Activated naive CD8-positive, alpha-beta T cell treated with anti-CD3 and anti-CD28 coated beads, Interleukin-2, amount 10 ng/mL, durations not matched to agents 7 days and 5 days (primary cell): ENCODE measurements around the gene NOTUM. TPM values are rescaled to one million over a fixed set of nuclear protein-coding genes. Genes with fewer than 3 reads are reported as not detected.

Experiments used
- ATAC-seq: fragments of 150-1000 bp; cut with Tn5 transposase; one replicate; pipeline ENCODE4 v1.10.0; 2021; ENCODE audit warnings: low read depth, moderate library complexity
- POLR2A ChIA-PET: fragments of 350-600 bp; sonication (Branson Sonifier 250); formaldehyde crosslinking; loops from one replicate; lab custom pipeline; 2021; ENCODE audit warnings: antibody characterized with exemption; lab: Charles Lee
- DNase-seq: peaks from one replicate; pipeline ENCODE4 v3.0.0; 2021
- H3K27ac Mint-ChIP-seq: one replicate; pipeline ENCODE4 v1.8.0; 2022; ENCODE audit warnings: mild to moderate bottlenecking, mixed read lengths
- H3K27me3 Mint-ChIP-seq: one replicate; pipeline ENCODE4 v1.8.0; 2022; ENCODE audit warnings: mild to moderate bottlenecking, moderate library complexity, mixed read lengths
- H3K36me3 Mint-ChIP-seq: one replicate; pipeline ENCODE4 v1.8.0; 2021; ENCODE audit warnings: mild to moderate bottlenecking, mixed read lengths
- H3K4me1 Mint-ChIP-seq: one replicate; pipeline ENCODE4 v1.8.0; 2021; ENCODE audit warnings: mixed read lengths
- H3K4me3 Mint-ChIP-seq: one replicate; pipeline ENCODE4 v1.8.0; 2022; ENCODE audit warnings: mild to moderate bottlenecking, moderate library complexity, mixed read lengths
- H3K9me3 Mint-ChIP-seq: one replicate; pipeline ENCODE4 v1.8.0; 2021; ENCODE audit warnings: mixed read lengths
- total RNA-seq, 2 experiments: library from RNA; stranded (reverse); gene quantifications; one replicate each; pipeline ENCODE4 v1.2.3, GENCODE V29; 2021

NOTUM gene
- under 1 TPM; 0.25 to 0.26 TPM for total RNA-seq

GRCh38 chr17:81961087-81961511, at the start of gene NOTUM:
Gene NOTUM, minus strand, starts transcription at chr17:81961187. Its CDS starts 278 bp downstream, at chr17:81960909.
- Mint-ChIP-seq H3K4me1 (no peaks in the 10 kb centered on the region), H3K27me3 (peaks cover 42% of the 10 kb centered on the region), H3K9me3 (no peaks in the 10 kb centered on the region), H3K27ac (no peak within 1 kb of the TSS), H3K4me3 (no peak within 1 kb of the TSS), H3K36me3 (no peaks in the 10 kb centered on the region)
- DNase-seq (no peak), ATAC-seq (no peak)
- POLR2A ChIA-PET = interaction anchor here (3.3 kb wide), 1 partner anchor 60 kb away, joined by 39 read pairs; the partner anchor contains the start of genes CENPX and LRRC45

- H3K4me1 Mint-ChIP-seq = peaks cover 6% of the 10 kb centered on the region
- POLR2A ChIA-PET = interaction anchor here (1.6 kb wide), 1 partner anchor 12 kb away, joined by 6 read pairs; no protein-coding TSS in a partner anchor
- no peaks in the 10 kb centered on the region for H3K27me3 Mint-ChIP-seq
- H3K27ac Mint-ChIP-seq = no peak overlapping the region
- DNase-seq = no peak
- no peaks in the 10 kb centered on the region for H3K9me3 Mint-ChIP-seq
- peak; percentile 19 for ATAC-seq
- no peaks in the 10 kb centered on the region for H3K36me3 Mint-ChIP-seq
- no peak overlapping the region for H3K4me3 Mint-ChIP-seq
Measured at GRCh38 chr17:82009413-82009812, 48.4 kb upstream of the NOTUM start.

- no peaks in the 10 kb centered on the region for H3K36me3 Mint-ChIP-seq
- POLR2A ChIA-PET = interaction anchor here (1.6 kb wide), 1 partner anchor 12 kb away, joined by 6 read pairs; no protein-coding TSS in a partner anchor
- no peak for ATAC-seq
Measured at GRCh38 chr17:82008941-82009405, 48.0 kb upstream of the NOTUM start.

GRCh38 chr17:82008258-82008940, 47.4 kb upstream of the NOTUM start:
- POLR2A ChIA-PET = no interaction called here
- Mint-ChIP-seq H3K27ac (no peak overlapping the region), H3K4me1 (peaks cover 6% of the 10 kb centered on the region), H3K4me3 (no peak overlapping the region), H3K27me3 (no peaks in the 10 kb centered on the region), H3K36me3 (no peaks in the 10 kb centered on the region), H3K9me3 (no peaks in the 10 kb centered on the region)
- DNase-seq (no peak), ATAC-seq (no peak)

More at GRCh38 chr17:82008941-82009405, 48.0 kb upstream of the NOTUM start:
- Mint-ChIP-seq H3K4me1 (peaks cover 6% of the 10 kb centered on the region), H3K27ac (no peak overlapping the region), H3K9me3 (no peaks in the 10 kb centered on the region), H3K27me3 (no peaks in the 10 kb centered on the region), H3K4me3 (no peak overlapping the region)
- no peak for DNase-seq

- DNase-seq (no peak), ATAC-seq (no peak)
- H3K4me1 Mint-ChIP-seq = peaks cover 6% of the 10 kb centered on the region
- H3K36me3 Mint-ChIP-seq = no peaks in the 10 kb centered on the region
- H3K9me3 Mint-ChIP-seq = no peaks in the 10 kb centered on the region
- H3K27me3 Mint-ChIP-seq = no peaks in the 10 kb centered on the region
- POLR2A ChIA-PET = no interaction called here
- no peak overlapping the region for H3K4me3 Mint-ChIP-seq
- H3K27ac Mint-ChIP-seq = no peak overlapping the region
Measured at GRCh38 chr17:82007495-82008257, 46.7 kb upstream of the NOTUM start.

GRCh38 chr17:82007228-82007494, 46.2 kb upstream of the NOTUM start:
- no peaks in the 10 kb centered on the region for H3K9me3 Mint-ChIP-seq
- POLR2A ChIA-PET = no interaction called here
- no peaks in the 10 kb centered on the region for H3K27me3 Mint-ChIP-seq
- H3K27ac Mint-ChIP-seq = no peak overlapping the region
- H3K4me1 Mint-ChIP-seq = peaks cover 6% of the 10 kb centered on the region
- no peaks in the 10 kb centered on the region for H3K36me3 Mint-ChIP-seq
- H3K4me3 Mint-ChIP-seq = no peak overlapping the region
- ATAC-seq (no peak), DNase-seq (no peak)

- Mint-ChIP-seq H3K4me1 (peaks cover 6% of the 10 kb centered on the region), H3K27me3 (no peaks in the 10 kb centered on the region), H3K4me3 (no peak overlapping the region), H3K27ac (no peak overlapping the region), H3K36me3 (no peaks in the 10 kb centered on the region), H3K9me3 (no peaks in the 10 kb centered on the region)
- POLR2A ChIA-PET = no interaction called here
- no peak for ATAC-seq
- DNase-seq = no peak
Measured at GRCh38 chr17:82006468-82007227, 45.7 kb upstream of the NOTUM start.

GRCh38 chr17:82005701-82006348, 44.8 kb upstream of the NOTUM start:
- no peaks in the 10 kb centered on the region for H3K36me3 Mint-ChIP-seq
- no peak for ATAC-seq
- no peak for DNase-seq
- H3K9me3 Mint-ChIP-seq = no peaks in the 10 kb centered on the region
- no peaks in the 10 kb centered on the region for H3K27me3 Mint-ChIP-seq
- no peak overlapping the region for H3K27ac Mint-ChIP-seq
- no peak overlapping the region for H3K4me3 Mint-ChIP-seq
- H3K4me1 Mint-ChIP-seq = peaks cover 6% of the 10 kb centered on the region
- POLR2A ChIA-PET = no interaction called here

GRCh38 chr17:82004517-82005455, 43.8 kb upstream of the NOTUM start:
- Mint-ChIP-seq H3K9me3 (no peaks in the 10 kb centered on the region), H3K4me1 (peaks cover 6% of the 10 kb centered on the region), H3K27ac (no peak overlapping the region), H3K36me3 (no peaks in the 10 kb centered on the region), H3K27me3 (no peaks in the 10 kb centered on the region), H3K4me3 (no peak overlapping the region)
- DNase-seq = no peak
- POLR2A ChIA-PET = no interaction called here
- ATAC-seq = no peak

- DNase-seq (no peak), ATAC-seq (no peak)
- H3K9me3 Mint-ChIP-seq = no peaks in the 10 kb centered on the region
- peaks cover 3% of the 10 kb centered on the region for H3K4me1 Mint-ChIP-seq
- POLR2A ChIA-PET = no interaction called here
- no peaks in the 10 kb centered on the region for H3K36me3 Mint-ChIP-seq
- no peak overlapping the region for H3K27ac Mint-ChIP-seq
- H3K27me3 Mint-ChIP-seq = no peaks in the 10 kb centered on the region
- H3K4me3 Mint-ChIP-seq = no peak overlapping the region
Measured at GRCh38 chr17:82003411-82004381, 42.7 kb upstream of the NOTUM start.

- DNase-seq (no peak), ATAC-seq (no peak)
- POLR2A ChIA-PET = no interaction called here
- no peak overlapping the region for H3K27ac Mint-ChIP-seq
- peaks cover 3% of the 10 kb centered on the region for H3K4me1 Mint-ChIP-seq
- no peaks in the 10 kb centered on the region for H3K27me3 Mint-ChIP-seq
- no peak overlapping the region for H3K4me3 Mint-ChIP-seq
- H3K9me3 Mint-ChIP-seq = no peaks in the 10 kb centered on the region
- H3K36me3 Mint-ChIP-seq = no peaks in the 10 kb centered on the region
Measured at GRCh38 chr17:82001571-82002056, 40.6 kb upstream of the NOTUM start.
